ENCODE results near the gene TTC39C. TPM values are rescaled to one million over a fixed set of nuclear protein-coding genes. Genes with fewer than 3 reads are reported as not detected.

The TTC39C gene
- total and polyA plus RNA-seq, 2 of the 8 experiments (the other 6 are each of a cell fraction or from before 2014, with no cell fraction given) = 8.1 to 79.1 TPM

- no peak overlapping the region for H2BK15ac ChIP-seq (ENCODE audit: low read length)
- H3K56ac ChIP-seq (replicated peaks; ENCODE audit: insufficient read length, low read depth, low read length) = no peak overlapping the region
- no peak overlapping the region for H2BK12ac ChIP-seq (ENCODE audit: low read depth, low read length)
- no peak overlapping the region for H2BK120ac ChIP-seq (replicated peaks; ENCODE audit: low read depth, low read length)
- no peak overlapping the region for H2AFZ ChIP-seq (ENCODE audit: low read length)
- peak; percentile 99 for FAIRE-seq
- H4K20me1 ChIP-seq (replicated peaks in 1 of 2; ENCODE audit: control insufficient read depth in 1 of 2, insufficient read depth in 2 of 2, low read length in 2 of 2) = peaks cover 0 to 2% of the 10 kb centered on the region in 2 experiments
- ChIA-PET CTCF (ENCODE audit: partially characterized antibody) (interaction anchor here (0.7 to 3.6 kb wide), 17 partner anchors 10 to 416 kb away, joined by 3 to 11 read pairs (median 3); no protein-coding TSS in a partner anchor), POLR2A (ENCODE audit: partially characterized antibody) (interaction anchor here (0.6 kb wide), 1 partner anchor 93 kb away, joined by 3 read pairs; no protein-coding TSS in a partner anchor)
- no peak overlapping the region for H4K91ac ChIP-seq (replicated peaks; ENCODE audit: insufficient read length, low read length)
- no peak overlapping the region for H3K4me2 ChIP-seq (ENCODE audit: insufficient read depth in 1 of 2, low read depth in 2 of 2, low read length in 2 of 2)
- H3K18ac ChIP-seq (ENCODE audit: extremely low read depth, low read length) = no peak overlapping the region
- peak in 1 of 2 experiments; percentile 76 for DNase-seq (ENCODE audit: low read depth in 1 of 2, low spot score in 2 of 2)
- H2AK5ac ChIP-seq (ENCODE audit: low read depth, low read length) = no peak overlapping the region
- no peak overlapping the region for H3K4me3 ChIP-seq (ENCODE audit: extremely low read depth in 1 of 4, insufficient read depth in 2 of 4, low read depth in 3 of 4, low read length in 4 of 4)
- H3K36me3 ChIP-seq (ENCODE audit: control insufficient read depth in 2 of 4, insufficient read depth in 4 of 4, low read length in 3 of 4) = peaks cover 0 to 4% (median 0%) of the 10 kb centered on the region in 4 experiments; a peak in 3 of 8 replicates
- H3K4ac ChIP-seq (replicated peaks; ENCODE audit: insufficient read length, low read depth, low read length) = no peak overlapping the region
- no peak overlapping the region for H3K23ac ChIP-seq (ENCODE audit: insufficient read length)
- H2BK20ac ChIP-seq (ENCODE audit: low read length) = no peak overlapping the region
- 68 to 100% methylated on average over 1 to 8 of the region's 8 CpGs for WGBS, 2 experiments (ENCODE audit: extremely low coverage in 1 of 2, insufficient coverage in 1 of 2, insufficient read length in 1 of 2, insufficient replicate concordance in 2 of 2, low coverage in 1 of 2, low lambda C conversion rate in 2 of 2, missing lambda C conversion rate in 1 of 2)
- no peaks in the 10 kb centered on the region for H3K79me2 ChIP-seq (ENCODE audit: control insufficient read depth in 1 of 2, insufficient read depth in 2 of 2, low read length in 2 of 2)
- no peaks in the 10 kb centered on the region for H3K4me1 ChIP-seq (replicated peaks in 1 of 4; ENCODE audit: control insufficient read depth in 3 of 4, insufficient read depth in 4 of 4, low read length in 3 of 4)
- no peak overlapping the region for H3K9ac ChIP-seq (replicated peaks in 1 of 4; ENCODE audit: extremely low read depth in 1 of 4, low read depth in 3 of 4, low read length in 3 of 4)
- H3K9me3 ChIP-seq (ENCODE audit: insufficient read depth in 2 of 2, low read depth in 1 of 2, low read length in 1 of 2) = no peaks in the 10 kb centered on the region
- H3K23me2 ChIP-seq (ENCODE audit: low read depth, low read length) = no peaks in the 10 kb centered on the region; the same call in 1 of the 2 replicates
- H3K79me1 ChIP-seq (ENCODE audit: low read depth, low read length) = no peaks in the 10 kb centered on the region
- no peak overlapping the region for H4K5ac ChIP-seq (ENCODE audit: insufficient read length, low read depth, low read length)
- no peak overlapping the region for H3K27ac ChIP-seq (ENCODE audit: low read depth, low read length)
- no peak overlapping the region for H3K14ac ChIP-seq (ENCODE audit: insufficient read length)
- no peak overlapping the region for H4K8ac ChIP-seq (ENCODE audit: extremely low read depth, insufficient read depth, low read length)
- H3K27me3 ChIP-seq (replicated peaks in 1 of 4; ENCODE audit: control insufficient read depth in 3 of 4, extremely low read depth in 1 of 4, insufficient read depth in 3 of 4, low read length in 3 of 4) = no peaks in the 10 kb centered on the region
- H2BK5ac ChIP-seq (ENCODE audit: low read depth, low read length) = no peak overlapping the region
- no peak for TF ChIP-seq SP4 (IDR thresholded peaks at IDR 0.05; ENCODE audit: low read length)
- TF ChIP-seq POLR2AphosphoS5 (IDR thresholded peaks at IDR 0.05; ENCODE audit: low read depth, low read length) = no peak
- no peak for TF ChIP-seq SRF (IDR thresholded peaks at IDR 0.05; ENCODE audit: low read depth, low read length)
- TF ChIP-seq SIX5 (IDR thresholded peaks at IDR 0.05; ENCODE audit: low read depth, low read length) = no peak
- TF ChIP-seq CEBPB (IDR thresholded peaks at IDR 0.05; ENCODE audit: low read depth, low read length) = no peak
- TF ChIP-seq BCL11A (IDR thresholded peaks at IDR 0.05; ENCODE audit: low read depth in 2 of 2, low read length in 2 of 2) = no peak
- TF ChIP-seq, protein P1, sequence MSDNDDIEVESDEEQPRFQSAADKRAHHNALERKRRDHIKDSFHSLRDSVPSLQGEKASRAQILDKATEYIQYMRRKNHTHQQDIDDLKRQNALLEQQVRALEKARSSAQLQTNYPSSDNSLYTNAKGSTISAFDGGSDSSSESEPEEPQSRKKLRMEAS (IDR thresholded peaks at IDR 0.05) = peak; percentile 44; the same call in 1 of the 2 replicates
- peak; percentile 80 for TF ChIP-seq ATF3 (IDR thresholded peaks at IDR 0.05; ENCODE audit: insufficient read depth, low read depth, low read length)
- no peak for TF ChIP-seq SUZ12 (IDR thresholded peaks at IDR 0.05; ENCODE audit: low read length)
- TF ChIP-seq JUND (IDR thresholded peaks at IDR 0.05; ENCODE audit: low read length) = no peak
- peak; percentile 85 to 87 for TF ChIP-seq RAD21 (IDR thresholded peaks at IDR 0.05 in 1 of 2, conservative IDR thresholded peaks at IDR 0.05 in 1 of 2; ENCODE audit: low read depth in 2 of 2, low read length in 2 of 2)
- no peak for TF ChIP-seq POU5F1 (IDR thresholded peaks at IDR 0.05; ENCODE audit: low read depth, low read length)
Measured at GRCh38 chr18:24118750-24119577, 104.4 kb downstream of the TTC39C start.

Data from H1 (cell line).